Peyer's patch (tissue), 4 donors: ENCODE results near the gene ROR1. TPM values are rescaled to one million over a fixed set of nuclear protein-coding genes. Genes with fewer than 3 reads are reported as not detected.

Experiments
- DNase-seq, 3 donors: peaks; one replicate each; pipeline ENCODE4 v3.0.0-alpha.2; 2017 to 2019
- H3K27ac ChIP-seq, 4 donors: fragments of 200-600 bp; sonication (generic); one replicate each; pipeline ENCODE4 v1.5.1; 2016 to 2019
- H3K27me3 ChIP-seq, 2 donors: fragments of 200-600 bp; sonication (generic); one replicate each; pipeline ENCODE4 v1.5.1; 2019
- H3K36me3 ChIP-seq, 3 donors: fragments of 200-600 bp; sonication (generic); one replicate each; pipeline ENCODE4 v1.5.1; 2016 to 2019
- H3K4me1 ChIP-seq, 4 donors: fragments of 200-600 bp; sonication (generic); one replicate each; pipeline ENCODE4 v1.5.1; 2016 to 2019
- H3K4me3 ChIP-seq, 4 donors: fragments of 200-600 bp; sonication (generic); 1 replicate in 3 of 4; 2 replicates in 1 of 4; pipeline ENCODE4 v1.5.1; 2016 to 2019; ENCODE audit warnings: mild to moderate bottlenecking in 1 of 4
- H3K9me3 ChIP-seq, 4 donors: fragments of 200-600 bp; sonication (generic); one replicate each; pipeline ENCODE4 v1.5.1; 2016 to 2019; ENCODE audit warnings: mild to moderate bottlenecking in 1 of 4
- CTCF ChIP-seq, 6 experiments: fragments of 450-650 bp in 4 of 6; fragments of 200-600 bp in 2 of 6; sonication (generic) in 1 of 6; IDR thresholded peaks; one replicate each; pipeline ENCODE4 v1.5.1; 2017 to 2019; ENCODE audit warnings: antibody characterized with exemption in 6 of 6, mild to moderate bottlenecking in 3 of 6, moderate library complexity in 1 of 6
- POLR2A ChIP-seq, 2 donors: fragments of 450-650 bp; IDR thresholded peaks; one replicate each; pipeline ENCODE4 v1.5.1; 2017; ENCODE audit warnings: antibody characterized with exemption in 2 of 2, mild to moderate bottlenecking in 2 of 2, moderate library complexity in 2 of 2
- total RNA-seq, 4 donors: library from RNA; depleted of rRNA; stranded (reverse); fragments of >200 nt; gene quantifications; one replicate each; pipeline ENCODE4 v1.1.0, GENCODE V29; 2016

The ROR1 gene
- total RNA-seq, 4 donors from 2014 or later: 1.2 to 7.4 (median 4.7) TPM

GRCh38 chr1:64001038-64001437 lies 227.2 kb downstream of the ROR1 start:
- H3K4me1 ChIP-seq: no peaks in the 10 kb centered on the region
- TF ChIP-seq POLR2A (IDR thresholded peaks at IDR 0.05): no peak
- no peak for TF ChIP-seq CTCF (IDR thresholded peaks at IDR 0.05)
- H3K27ac ChIP-seq: no peak overlapping the region
- no peaks in the 10 kb centered on the region for H3K36me3 ChIP-seq
- no peaks in the 10 kb centered on the region for H3K9me3 ChIP-seq
- DNase-seq: no peak
- no peaks in the 10 kb centered on the region for H3K27me3 ChIP-seq
- H3K4me3 ChIP-seq: no peak overlapping the region

- Histone ChIP-seq H3K9me3 (no peaks in the 10 kb centered on the region), H3K27me3 (no peaks in the 10 kb centered on the region), H3K4me3 (no peak overlapping the region), H3K4me1 (no peaks in the 10 kb centered on the region), H3K27ac (no peak overlapping the region), H3K36me3 (no peaks in the 10 kb centered on the region)
- no peak for TF ChIP-seq POLR2A (IDR thresholded peaks at IDR 0.05)
- no peak for TF ChIP-seq CTCF (IDR thresholded peaks at IDR 0.05)
- DNase-seq: no peak
These were observed 230.7 kb downstream of the ROR1 start for GRCh38 chr1:64004451-64005025.

DNA sequence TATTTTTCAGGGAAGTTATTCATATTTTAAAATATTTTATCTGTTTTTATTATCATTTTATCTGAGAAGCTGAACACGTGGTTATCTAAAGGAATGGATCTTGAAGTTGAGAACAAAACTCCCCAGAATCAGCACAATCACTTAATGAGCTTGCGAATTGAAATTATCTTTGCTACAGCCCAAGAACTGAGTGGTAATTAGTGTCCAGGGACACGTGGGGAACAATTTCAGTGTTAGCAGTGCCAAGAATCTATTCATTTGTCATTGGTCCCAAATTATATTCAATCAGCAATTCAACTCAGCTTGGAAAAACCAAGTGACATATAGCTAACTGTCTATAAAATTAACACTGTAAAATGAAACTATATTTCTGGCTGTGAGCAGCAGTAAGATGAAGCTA lies 232.0 kb downstream of the ROR1 start:
- H3K27ac ChIP-seq: no peak overlapping the region
- DNase-seq: no peak
- H3K4me3 ChIP-seq: no peak overlapping the region

GRCh38 chr1:64006276-64007051 lies 232.6 kb downstream of the ROR1 start:
- no peak for DNase-seq
- no peaks in the 10 kb centered on the region for H3K4me1 ChIP-seq
- no peaks in the 10 kb centered on the region for H3K36me3 ChIP-seq
- no peaks in the 10 kb centered on the region for H3K27me3 ChIP-seq
- H3K27ac ChIP-seq: no peak overlapping the region
- TF ChIP-seq POLR2A (IDR thresholded peaks at IDR 0.05) (no peak), CTCF (IDR thresholded peaks at IDR 0.05) (no peak)
- H3K4me3 ChIP-seq: no peak overlapping the region
- no peaks in the 10 kb centered on the region for H3K9me3 ChIP-seq

More for the DNA sequence above, 232.0 kb downstream of the ROR1 start:
- Histone ChIP-seq H3K27me3 (no peaks in the 10 kb centered on the region), H3K4me1 (no peaks in the 10 kb centered on the region), H3K36me3 (no peaks in the 10 kb centered on the region), H3K9me3 (no peaks in the 10 kb centered on the region)
- TF ChIP-seq CTCF (IDR thresholded peaks at IDR 0.05) (no peak), POLR2A (IDR thresholded peaks at IDR 0.05) (no peak)

DNA sequence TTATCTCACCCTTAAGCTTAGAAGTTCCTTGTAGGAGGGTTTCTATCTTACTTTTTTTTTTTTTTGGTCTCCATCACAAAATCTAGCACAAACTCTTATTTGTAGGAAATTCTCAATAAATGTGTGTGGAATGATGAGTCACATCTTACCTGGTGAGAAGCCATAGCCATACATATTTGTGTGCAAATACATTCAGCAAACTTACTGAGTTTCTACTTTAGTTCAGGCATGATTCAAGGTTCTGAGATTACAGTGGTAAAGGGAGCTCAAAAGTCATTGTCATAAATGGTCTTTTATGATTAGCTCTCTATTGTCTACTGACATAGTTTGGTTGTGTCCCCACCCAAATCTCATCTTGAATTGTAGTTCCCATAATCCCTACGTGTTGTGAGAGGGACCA lies 236.5 kb downstream of the ROR1 start:
- DNase-seq: no peak
- TF ChIP-seq CTCF (IDR thresholded peaks at IDR 0.05): no peak
- no peak for TF ChIP-seq POLR2A (IDR thresholded peaks at IDR 0.05)
- no peaks in the 10 kb centered on the region for H3K9me3 ChIP-seq
- H3K27ac ChIP-seq: no peak overlapping the region
- H3K4me3 ChIP-seq: no peak overlapping the region
- no peaks in the 10 kb centered on the region for H3K4me1 ChIP-seq
- no peaks in the 10 kb centered on the region for H3K36me3 ChIP-seq
- no peaks in the 10 kb centered on the region for H3K27me3 ChIP-seq
